HEK293 (cell line): ENCODE results near the gene TRIM72.
A peak's percentile ranks its signal among the peaks of the same experiment; 100 is the strongest.

Source experiments
- GLIS2 ChIP-seq: fragments of 450-650 bp; formaldehyde crosslinking; IDR thresholded peaks from 2 replicates; pipeline ENCODE4 v1.5.1; 2016; ENCODE audit warnings: missing biosample characterization, missing genetic modification characterization
- KLF8 ChIP-seq: fragments of 450-650 bp; formaldehyde crosslinking; IDR thresholded peaks from 2 replicates; pipeline ENCODE4 v1.5.1; 2016; ENCODE audit warnings: missing biosample characterization, missing genetic modification characterization
- KLF9 ChIP-seq: fragments of 450-650 bp; formaldehyde crosslinking; IDR thresholded peaks from 2 replicates; pipeline ENCODE4 v1.5.1; 2016; ENCODE audit warnings: missing biosample characterization, missing genetic modification characterization, low read depth
- SP3 ChIP-seq: fragments of 450-650 bp; formaldehyde crosslinking; IDR thresholded peaks from 2 replicates; pipeline ENCODE4 v1.5.1; 2016; ENCODE audit warnings: missing biosample characterization, missing genetic modification characterization
- SP7 ChIP-seq: fragments of 450-650 bp; formaldehyde crosslinking; IDR thresholded peaks from 2 replicates; pipeline ENCODE4 v1.5.1; 2016; ENCODE audit warnings: missing biosample characterization, missing genetic modification characterization
- ZNF133 ChIP-seq: fragments of 450-650 bp; formaldehyde crosslinking; IDR thresholded peaks from 2 replicates; pipeline ENCODE4 v1.5.1; 2016; ENCODE audit warnings: missing biosample characterization, missing genetic modification characterization
- ZNF211 ChIP-seq: fragments of 450-650 bp; formaldehyde crosslinking; IDR thresholded peaks from 2 replicates; pipeline ENCODE4 v1.5.1; 2016; ENCODE audit warnings: low read depth, missing biosample characterization, missing genetic modification characterization
- ZNF335 ChIP-seq: fragments of 450-650 bp; formaldehyde crosslinking; conservative IDR thresholded peaks from 2 replicates; pipeline ENCODE4 v1.5.1; 2016; ENCODE audit warnings: missing biosample characterization, missing genetic modification characterization
- ZNF398 ChIP-seq: fragments of 450-650 bp; formaldehyde crosslinking; IDR thresholded peaks from 2 replicates; pipeline ENCODE4 v1.5.1; 2017; ENCODE audit warnings: missing biosample characterization, missing genetic modification characterization
- ZNF501 ChIP-seq: fragments of 450-650 bp; formaldehyde crosslinking; IDR thresholded peaks from 2 replicates; pipeline ENCODE4 v1.5.1; 2016; ENCODE audit warnings: missing biosample characterization, missing genetic modification characterization
- ZNF623 ChIP-seq: fragments of 450-650 bp; formaldehyde crosslinking; IDR thresholded peaks from 2 replicates; pipeline ENCODE4 v1.5.1; 2016; ENCODE audit warnings: missing biosample characterization, missing genetic modification characterization
- ZNF629 ChIP-seq: fragments of 450-650 bp; formaldehyde crosslinking; IDR thresholded peaks from 2 replicates; pipeline ENCODE4 v1.5.1; 2017; ENCODE audit warnings: missing biosample characterization, missing genetic modification characterization
- ZNF76 ChIP-seq: fragments of 450-650 bp; formaldehyde crosslinking; IDR thresholded peaks from 2 replicates; pipeline ENCODE4; 2016; ENCODE audit warnings: low read depth, missing biosample characterization, missing genetic modification characterization, borderline replicate concordance
- ZNF791 ChIP-seq: fragments of 450-650 bp; formaldehyde crosslinking; IDR thresholded peaks from 2 replicates; pipeline ENCODE4 v1.5.1; 2016; ENCODE audit warnings: missing biosample characterization, missing genetic modification characterization
- ZXDB ChIP-seq: fragments of 450-650 bp; formaldehyde crosslinking; IDR thresholded peaks from 2 replicates; pipeline ENCODE4 v1.5.1; 2016; ENCODE audit warnings: missing biosample characterization, missing genetic modification characterization
- TF ChIP-seq, protein P1 (sequence below): fragments of 450-650 bp; formaldehyde crosslinking; IDR thresholded peaks from 2 replicates; pipeline ENCODE4 v1.5.1; 2016; ENCODE audit warnings: missing biosample characterization, missing genetic modification characterization
- TF ChIP-seq, protein P2 (sequence below): fragments of 450-650 bp; formaldehyde crosslinking; IDR thresholded peaks from 2 replicates; pipeline ENCODE4 v1.5.1; 2016; ENCODE audit warnings: missing biosample characterization, missing genetic modification characterization, borderline replicate concordance
- TF ChIP-seq, protein P3 (sequence below): fragments of 450-650 bp; formaldehyde crosslinking; IDR thresholded peaks from 2 replicates; pipeline ENCODE4 v1.5.1; 2016; ENCODE audit warnings: missing biosample characterization, missing genetic modification characterization

Gene TRIM72

DNA sequence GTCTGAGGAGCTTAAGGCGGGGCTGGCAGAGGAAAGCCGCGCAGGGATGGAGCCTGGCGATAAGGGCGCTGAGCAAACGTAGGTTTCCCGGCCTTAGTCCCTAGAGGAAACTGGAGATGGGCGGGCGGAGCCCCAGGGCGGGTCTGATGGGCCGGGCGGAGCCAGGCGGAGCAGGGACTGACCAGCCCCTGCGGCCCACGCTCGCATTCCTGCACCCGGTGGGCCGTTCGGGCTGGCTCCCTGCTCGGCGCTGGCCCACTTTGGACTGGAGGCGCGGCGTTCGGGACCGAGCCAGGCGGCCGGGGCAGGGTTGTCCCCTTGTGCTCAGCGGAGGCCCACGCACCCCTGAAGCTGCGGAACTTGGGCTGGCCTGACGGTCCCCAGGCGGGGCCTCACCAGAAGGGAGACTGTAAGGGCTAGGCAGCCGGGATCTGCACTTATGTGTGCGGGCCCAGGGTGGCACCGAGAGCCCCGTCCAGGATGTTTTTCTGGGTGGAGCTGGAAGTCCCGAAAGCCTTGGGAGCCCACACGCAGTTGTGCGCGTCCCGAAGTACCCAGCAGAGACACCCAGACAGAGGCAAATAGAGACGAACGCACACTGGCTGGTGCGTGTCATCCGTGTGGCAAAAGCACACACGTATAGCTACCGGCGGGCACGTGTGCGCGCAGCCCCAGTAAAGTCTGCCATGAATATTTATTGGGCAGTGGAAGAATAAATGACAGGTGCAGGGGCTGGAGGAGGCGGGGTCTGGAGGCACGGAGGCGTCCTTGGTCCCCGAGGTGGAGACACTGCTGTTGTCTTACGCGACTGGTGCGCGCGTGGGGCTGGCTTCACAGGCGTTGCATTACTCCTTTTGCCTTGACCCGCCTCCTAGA lies 1.6 kb downstream of the TRIM72 start (continued):
- TF ChIP-seq KLF8 (tag by site-specific recombination): peak; percentile 30; the same call in 1 of the 2 replicates
- TF ChIP-seq ZNF623 (tag by site-specific recombination): no peak
- TF ChIP-seq, protein P1, sequence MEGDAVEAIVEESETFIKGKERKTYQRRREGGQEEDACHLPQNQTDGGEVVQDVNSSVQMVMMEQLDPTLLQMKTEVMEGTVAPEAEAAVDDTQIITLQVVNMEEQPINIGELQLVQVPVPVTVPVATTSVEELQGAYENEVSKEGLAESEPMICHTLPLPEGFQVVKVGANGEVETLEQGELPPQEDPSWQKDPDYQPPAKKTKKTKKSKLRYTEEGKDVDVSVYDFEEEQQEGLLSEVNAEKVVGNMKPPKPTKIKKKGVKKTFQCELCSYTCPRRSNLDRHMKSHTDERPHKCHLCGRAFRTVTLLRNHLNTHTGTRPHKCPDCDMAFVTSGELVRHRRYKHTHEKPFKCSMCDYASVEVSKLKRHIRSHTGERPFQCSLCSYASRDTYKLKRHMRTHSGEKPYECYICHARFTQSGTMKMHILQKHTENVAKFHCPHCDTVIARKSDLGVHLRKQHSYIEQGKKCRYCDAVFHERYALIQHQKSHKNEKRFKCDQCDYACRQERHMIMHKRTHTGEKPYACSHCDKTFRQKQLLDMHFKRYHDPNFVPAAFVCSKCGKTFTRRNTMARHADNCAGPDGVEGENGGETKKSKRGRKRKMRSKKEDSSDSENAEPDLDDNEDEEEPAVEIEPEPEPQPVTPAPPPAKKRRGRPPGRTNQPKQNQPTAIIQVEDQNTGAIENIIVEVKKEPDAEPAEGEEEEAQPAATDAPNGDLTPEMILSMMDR (tag by site-specific recombination): 0 out of 2 replicates have a peak, but pooled peaks have one; percentile 10
- TF ChIP-seq, protein P2, sequence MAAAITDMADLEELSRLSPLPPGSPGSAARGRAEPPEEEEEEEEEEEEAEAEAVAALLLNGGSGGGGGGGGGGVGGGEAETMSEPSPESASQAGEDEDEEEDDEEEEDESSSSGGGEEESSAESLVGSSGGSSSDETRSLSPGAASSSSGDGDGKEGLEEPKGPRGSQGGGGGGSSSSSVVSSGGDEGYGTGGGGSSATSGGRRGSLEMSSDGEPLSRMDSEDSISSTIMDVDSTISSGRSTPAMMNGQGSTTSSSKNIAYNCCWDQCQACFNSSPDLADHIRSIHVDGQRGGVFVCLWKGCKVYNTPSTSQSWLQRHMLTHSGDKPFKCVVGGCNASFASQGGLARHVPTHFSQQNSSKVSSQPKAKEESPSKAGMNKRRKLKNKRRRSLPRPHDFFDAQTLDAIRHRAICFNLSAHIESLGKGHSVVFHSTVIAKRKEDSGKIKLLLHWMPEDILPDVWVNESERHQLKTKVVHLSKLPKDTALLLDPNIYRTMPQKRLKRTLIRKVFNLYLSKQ (tag by site-specific recombination): no peak
- no peak for TF ChIP-seq ZNF398
- TF ChIP-seq ZNF791 (tag by site-specific recombination): no peak
- no peak for TF ChIP-seq ZNF211 (tag by site-specific recombination)
- TF ChIP-seq ZXDB (tag by site-specific recombination): peak; percentile 96
- TF ChIP-seq ZNF335 (tag by site-specific recombination): peak; percentile 77
- TF ChIP-seq ZNF133 (tag by site-specific recombination): no peak
- peak; percentile 49; the same call in 1 of the 2 replicates for TF ChIP-seq ZNF76 (tag by site-specific recombination)
- peak; percentile 50; the same call in 1 of the 2 replicates for TF ChIP-seq GLIS2 (tag by site-specific recombination)
- TF ChIP-seq SP3 (tag by site-specific recombination): peak; percentile 81
- TF ChIP-seq SP7 (tag by site-specific recombination): peak; percentile 58
- TF ChIP-seq, protein P3, sequence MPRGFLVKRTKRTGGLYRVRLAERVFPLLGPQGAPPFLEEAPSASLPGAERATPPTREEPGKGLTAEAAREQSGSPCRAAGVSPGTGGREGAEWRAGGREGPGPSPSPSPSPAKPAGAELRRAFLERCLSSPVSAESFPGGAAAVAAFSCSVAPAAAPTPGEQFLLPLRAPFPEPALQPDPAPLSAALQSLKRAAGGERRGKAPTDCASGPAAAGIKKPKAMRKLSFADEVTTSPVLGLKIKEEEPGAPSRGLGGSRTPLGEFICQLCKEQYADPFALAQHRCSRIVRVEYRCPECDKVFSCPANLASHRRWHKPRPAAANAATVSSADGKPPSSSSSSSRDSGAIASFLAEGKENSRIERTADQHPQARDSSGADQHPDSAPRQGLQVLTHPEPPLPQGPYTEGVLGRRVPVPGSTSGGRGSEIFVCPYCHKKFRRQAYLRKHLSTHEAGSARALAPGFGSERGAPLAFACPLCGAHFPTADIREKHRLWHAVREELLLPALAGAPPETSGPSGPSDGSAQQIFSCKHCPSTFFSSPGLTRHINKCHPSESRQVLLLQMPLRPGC (tag by site-specific recombination): peak; percentile 53
- TF ChIP-seq ZNF501 (tag by site-specific recombination): peak; percentile 57; the same call in 1 of the 2 replicates
- TF ChIP-seq ZNF629 (tag by site-specific recombination): peak; percentile 29; the same call in 1 of the 2 replicates
- TF ChIP-seq KLF9 (tag by site-specific recombination): peak; percentile 29; the same call in 1 of the 2 replicates
